Neural cell (in vitro differentiated cells): ENCODE results near the gene HDAC10. TPM values are rescaled to one million over a fixed set of nuclear protein-coding genes. Genes with fewer than 3 reads are reported as not detected.

Source experiments
- H2AFZ ChIP-seq: fragments of 200-600, 300-800 bp; sonication (generic), shearing (Covaris generic); 2 replicates; pipeline ENCODE4 v1.6.0; 2014; ENCODE audit warnings: low read depth, mild to moderate bottlenecking, antibody characterized with exemption, low read length, moderate library complexity
- H3F3A ChIP-seq: fragments of 200-600 bp; shearing (Covaris generic); 2 replicates; pipeline ENCODE4 v1.6.1; 2016; ENCODE audit warnings: mild to moderate bottlenecking, moderate library complexity, mixed read lengths, antibody characterized with exemption, low read length; ENCODE audit not compliant: insufficient read depth, poor library complexity, severe bottlenecking
- H3K27ac ChIP-seq: fragments of 200-600, 300-800 bp; sonication (generic), shearing (Covaris generic); 2 replicates; pipeline ENCODE4 v1.5.1; 2014; ENCODE audit warnings: mild to moderate bottlenecking, low read length, moderate library complexity
- H3K27me3 ChIP-seq: fragments of 300-800, 200-600 bp; sonication (generic), shearing (Covaris generic); 2 replicates; pipeline ENCODE4 v1.6.0; 2014; ENCODE audit warnings: mild to moderate bottlenecking, low read depth, low read length, moderate library complexity; ENCODE audit not compliant: insufficient read depth
- H3K36me3 ChIP-seq: fragments of 300-800, 200-600 bp; sonication (generic), shearing (Covaris generic); 2 replicates; pipeline ENCODE4 v1.5.1; 2014; ENCODE audit warnings: mild to moderate bottlenecking, antibody characterized with exemption, low read length, moderate library complexity; ENCODE audit not compliant: insufficient read depth
- H3K4me2 ChIP-seq: fragments of 300-800, 200-600 bp; sonication (generic), shearing (Covaris generic); 2 replicates; pipeline ENCODE4 v1.6.0; 2014; ENCODE audit warnings: mild to moderate bottlenecking, low read length
- H3K4me3 ChIP-seq: fragments of 300-800, 200-600 bp; sonication (generic), shearing (Covaris generic); 2 replicates; pipeline ENCODE4 v1.5.1; 2014; ENCODE audit warnings: mild to moderate bottlenecking, low read length, moderate library complexity
- H3K79me2 ChIP-seq: fragments of 200-600 bp; shearing (Covaris generic); replicated peaks from 2 replicates; pipeline ENCODE4 v1.6.0; 2014; ENCODE audit warnings: mild to moderate bottlenecking, low read length, moderate library complexity; ENCODE audit not compliant: insufficient read depth
- H3K9ac ChIP-seq: fragments of 300-800, 200-600 bp; sonication (generic), shearing (Covaris generic); 2 replicates; pipeline ENCODE4 v1.6.1; 2016; ENCODE audit warnings: mild to moderate bottlenecking, low read length, mixed read lengths
- H3K9me2 ChIP-seq: fragments of 200-600 bp; shearing (Covaris generic); 2 replicates; pipeline ENCODE4 v1.6.1; 2016; ENCODE audit warnings: mild to moderate bottlenecking, low read length, mixed read lengths; ENCODE audit not compliant: insufficient read depth
- H3K9me3 ChIP-seq: fragments of 200-600, 300-800 bp; sonication (generic), shearing (Covaris generic); 2 replicates; pipeline ENCODE4 v1.6.1; 2016; ENCODE audit warnings: mild to moderate bottlenecking, mixed run types, low read length, moderate library complexity, mixed read lengths
- H4K20me1 ChIP-seq: fragments of 200-600 bp; shearing (Covaris generic); 2 replicates; pipeline ENCODE4 v1.6.1; 2016; ENCODE audit warnings: mild to moderate bottlenecking, mixed run types; ENCODE audit not compliant: insufficient read depth
- CTCF ChIP-seq: fragments of 450-650 bp; IDR thresholded peaks from 2 replicates; pipeline ENCODE4 v1.5.1; 2014; ENCODE audit warnings: antibody characterized with exemption, mild to moderate bottlenecking, moderate library complexity; ENCODE audit not compliant: poor library complexity, severe bottlenecking
- EP300 ChIP-seq: fragments of 450-650 bp; conservative IDR thresholded peaks from 2 replicates; pipeline ENCODE4 v1.6.1; 2014; ENCODE audit warnings: antibody characterized with exemption, mild to moderate bottlenecking, moderate library complexity; ENCODE audit not compliant: poor library complexity, severe bottlenecking
- EZH2 ChIP-seq: fragments of 200-600, 300-800 bp; shearing (Covaris generic), sonication (generic); IDR thresholded peaks from 2 replicates; pipeline ENCODE4 v1.6.1; 2014; ENCODE audit warnings: antibody characterized with exemption, low read length, borderline replicate concordance, mild to moderate bottlenecking; ENCODE audit not compliant: insufficient read depth, poor library complexity, severe bottlenecking
- MXI1 ChIP-seq: fragments of 450-650 bp; conservative IDR thresholded peaks from 2 replicates; pipeline ENCODE4 v1.6.1; 2014; ENCODE audit warnings: antibody characterized with exemption, mild to moderate bottlenecking; ENCODE audit not compliant: poor library complexity, severe bottlenecking
- POLR2AphosphoS5 ChIP-seq: IDR thresholded peaks from 2 replicates; pipeline ENCODE4 v1.6.1; 2012
- RAD21 ChIP-seq: fragments of 450-650 bp; conservative IDR thresholded peaks from 2 replicates; pipeline ENCODE4 v1.6.1; 2014; ENCODE audit warnings: antibody characterized with exemption, mild to moderate bottlenecking, moderate library complexity
- SMC3 ChIP-seq: fragments of 450-650 bp; conservative IDR thresholded peaks from 2 replicates; pipeline ENCODE4 v1.6.1; 2014; ENCODE audit warnings: antibody characterized with exemption, mild to moderate bottlenecking, moderate library complexity; ENCODE audit not compliant: poor library complexity
- TAF1 ChIP-seq: IDR thresholded peaks from 2 replicates; pipeline ENCODE4 v1.6.1; 2012; ENCODE audit warnings: low read depth
- polyA plus RNA-seq: library from polyadenylated mRNA; depleted of rRNA; stranded (reverse); fragments of >200 nt; gene quantifications from 2 replicates; pipeline ENCODE4 v1.2.3, GENCODE V29; 2014
- TF ChIP-seq, protein P1 (sequence below): IDR thresholded peaks from 2 replicates; pipeline ENCODE4 v1.6.1; 2012; ENCODE audit warnings: borderline replicate concordance

HDAC10 gene
- polyA plus RNA-seq, 1 donor from 2014 or later = 39.1 TPM

- H2AFZ ChIP-seq = no peak overlapping the region
- H3K36me3 ChIP-seq = no peaks in the 10 kb centered on the region
- H3K27ac ChIP-seq = no peak overlapping the region
- H3K9me3 ChIP-seq = no peaks in the 10 kb centered on the region
- TF ChIP-seq EZH2 (no peak), RAD21 (no peak), SMC3 (no peak), CTCF (no peak), POLR2AphosphoS5 (no peak)
- TF ChIP-seq, protein P1, sequence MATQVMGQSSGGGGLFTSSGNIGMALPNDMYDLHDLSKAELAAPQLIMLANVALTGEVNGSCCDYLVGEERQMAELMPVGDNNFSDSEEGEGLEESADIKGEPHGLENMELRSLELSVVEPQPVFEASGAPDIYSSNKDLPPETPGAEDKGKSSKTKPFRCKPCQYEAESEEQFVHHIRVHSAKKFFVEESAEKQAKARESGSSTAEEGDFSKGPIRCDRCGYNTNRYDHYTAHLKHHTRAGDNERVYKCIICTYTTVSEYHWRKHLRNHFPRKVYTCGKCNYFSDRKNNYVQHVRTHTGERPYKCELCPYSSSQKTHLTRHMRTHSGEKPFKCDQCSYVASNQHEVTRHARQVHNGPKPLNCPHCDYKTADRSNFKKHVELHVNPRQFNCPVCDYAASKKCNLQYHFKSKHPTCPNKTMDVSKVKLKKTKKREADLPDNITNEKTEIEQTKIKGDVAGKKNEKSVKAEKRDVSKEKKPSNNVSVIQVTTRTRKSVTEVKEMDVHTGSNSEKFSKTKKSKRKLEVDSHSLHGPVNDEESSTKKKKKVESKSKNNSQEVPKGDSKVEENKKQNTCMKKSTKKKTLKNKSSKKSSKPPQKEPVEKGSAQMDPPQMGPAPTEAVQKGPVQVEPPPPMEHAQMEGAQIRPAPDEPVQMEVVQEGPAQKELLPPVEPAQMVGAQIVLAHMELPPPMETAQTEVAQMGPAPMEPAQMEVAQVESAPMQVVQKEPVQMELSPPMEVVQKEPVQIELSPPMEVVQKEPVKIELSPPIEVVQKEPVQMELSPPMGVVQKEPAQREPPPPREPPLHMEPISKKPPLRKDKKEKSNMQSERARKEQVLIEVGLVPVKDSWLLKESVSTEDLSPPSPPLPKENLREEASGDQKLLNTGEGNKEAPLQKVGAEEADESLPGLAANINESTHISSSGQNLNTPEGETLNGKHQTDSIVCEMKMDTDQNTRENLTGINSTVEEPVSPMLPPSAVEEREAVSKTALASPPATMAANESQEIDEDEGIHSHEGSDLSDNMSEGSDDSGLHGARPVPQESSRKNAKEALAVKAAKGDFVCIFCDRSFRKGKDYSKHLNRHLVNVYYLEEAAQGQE = no peak
- no peaks in the 10 kb centered on the region for H3K27me3 ChIP-seq
- no peak overlapping the region for H3K9ac ChIP-seq
- H3F3A ChIP-seq = no peaks in the 10 kb centered on the region
- no peak overlapping the region for H3K4me3 ChIP-seq
- H3K79me2 ChIP-seq = peaks cover 6% of the 10 kb centered on the region
- no peaks in the 10 kb centered on the region for H4K20me1 ChIP-seq
- H3K4me2 ChIP-seq = no peak overlapping the region
- H3K9me2 ChIP-seq = no peaks in the 10 kb centered on the region
These were observed 5.3 kb upstream of the HDAC10 start for GRCh38 chr22:50256258-50256862.

DNA sequence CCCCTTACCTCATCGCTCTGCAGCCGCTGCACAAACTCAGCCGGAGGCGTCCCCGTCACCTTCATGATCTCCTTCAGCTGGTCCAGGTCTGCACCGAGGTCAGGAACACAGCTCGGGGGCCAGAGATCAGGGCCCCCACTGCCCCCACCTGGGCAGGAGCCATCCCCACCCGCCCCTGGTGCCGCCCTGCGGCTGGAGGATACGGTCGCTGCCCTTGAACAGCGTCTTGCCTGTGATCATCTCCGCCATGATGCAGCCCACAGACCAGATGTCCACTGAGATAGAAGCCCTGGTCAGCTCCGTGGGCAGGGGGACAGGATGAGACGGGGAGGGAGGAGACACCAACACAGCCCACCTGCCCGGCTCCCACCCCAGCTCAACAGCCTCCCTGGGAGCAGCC is 4.5 kb upstream of the HDAC10 start:
- Histone ChIP-seq H3K4me3 (no peak overlapping the region), H2AFZ (no peak overlapping the region), H3K4me2 (no peak overlapping the region), H3K9ac (no peak overlapping the region), H3K36me3 (no peaks in the 10 kb centered on the region), H3K9me2 (no peaks in the 10 kb centered on the region), H4K20me1 (no peaks in the 10 kb centered on the region), H3K27ac (no peak overlapping the region), H3K27me3 (no peaks in the 10 kb centered on the region), H3K9me3 (no peaks in the 10 kb centered on the region), H3F3A (no peaks in the 10 kb centered on the region), H3K79me2 (peaks cover 3% of the 10 kb centered on the region)
- TF ChIP-seq EP300 (no peak), TAF1 (no peak), POLR2AphosphoS5 (no peak), CTCF (no peak), SMC3 (no peak), RAD21 (no peak), EZH2 (no peak), MXI1 (no peak)
- TF ChIP-seq, protein P1 = no peak
